GM23338 (cell line): ENCODE measurements around the gene KIAA1755. TPM values are rescaled to one million over a fixed set of nuclear protein-coding genes. Genes with fewer than 3 reads are reported as not detected.

Experiments used
- ATAC-seq: fragments of 200-7000 bp; cut with Tn5 transposase; 3 replicates; pipeline ENCODE4 v1.9.1; 2020
- DNase-seq: peaks from one replicate; pipeline ENCODE4 v3.0.0-alpha.2; 2015; ENCODE audit warnings: low spot score
- H2AFZ ChIP-seq: fragments of 200-600 bp; sonication (generic); 2 replicates; pipeline ENCODE4 v1.8.0; 2016; ENCODE audit warnings: antibody characterized with exemption, mild to moderate bottlenecking, moderate library complexity
- H3F3A ChIP-seq: fragments of 200-600 bp; sonication (generic); replicated peaks from 2 replicates; pipeline ENCODE4 v1.8.0; 2017; ENCODE audit warnings: antibody characterized with exemption, mixed run types, low read depth
- H3K27ac ChIP-seq: fragments of 200-600 bp; sonication (generic); 2 replicates; pipeline ENCODE4 v1.6.1; 2016; ENCODE audit warnings: low read depth
- H3K27me3 ChIP-seq: fragments of 200-600 bp; sonication (generic); 2 replicates; pipeline ENCODE4 v1.8.0; 2016; ENCODE audit warnings: mild to moderate bottlenecking, mixed run types, moderate library complexity; ENCODE audit not compliant: insufficient read depth
- H3K36me3 ChIP-seq: fragments of 200-600 bp; sonication (generic); 2 replicates; pipeline ENCODE4 v1.8.0; 2016; ENCODE audit warnings: mild to moderate bottlenecking; ENCODE audit not compliant: insufficient read depth
- H3K4me1 ChIP-seq: fragments of 200-600 bp; sonication (generic); 2 replicates; pipeline ENCODE4 v1.8.0; 2016; ENCODE audit warnings: mild to moderate bottlenecking, moderate library complexity; ENCODE audit not compliant: insufficient read depth
- H3K4me2 ChIP-seq: fragments of 200-600 bp; sonication (generic); 2 replicates; pipeline ENCODE4 v1.7.1; 2017; ENCODE audit warnings: mixed run types
- H3K4me3 ChIP-seq: fragments of 200-600 bp; sonication (generic); 2 replicates; pipeline ENCODE4 v1.6.1; 2016; ENCODE audit warnings: mixed run types
- H3K79me2 ChIP-seq: fragments of 200-600 bp; sonication (generic); replicated peaks from 2 replicates; pipeline ENCODE4 v1.8.0; 2017; ENCODE audit warnings: mild to moderate bottlenecking; ENCODE audit not compliant: insufficient read depth
- H3K9me2 ChIP-seq: fragments of 200-600 bp; sonication (generic); 2 replicates; pipeline ENCODE4 v1.8.0; 2017; ENCODE audit not compliant: insufficient read depth
- H4K20me1 ChIP-seq: fragments of 200-600 bp; sonication (generic); replicated peaks from 2 replicates; pipeline ENCODE4 v1.8.0; 2017; ENCODE audit warnings: mild to moderate bottlenecking; ENCODE audit not compliant: insufficient read depth
- H3K27ac Mint-ChIP-seq: 2 replicates; pipeline ENCODE4 v1.8.0; 2020; ENCODE audit warnings: inconsistent platforms, mild to moderate bottlenecking, moderate library complexity, mixed read lengths
- H3K27me3 Mint-ChIP-seq: 3 replicates; pipeline ENCODE4 v1.8.0; 2022; ENCODE audit warnings: low read depth, mild to moderate bottlenecking, moderate library complexity, mixed read lengths, inconsistent platforms; ENCODE audit not compliant: insufficient read depth, poor library complexity
- H3K36me3 Mint-ChIP-seq: 3 replicates; pipeline ENCODE4 v1.8.0; 2021; ENCODE audit warnings: low read depth, mild to moderate bottlenecking, inconsistent platforms, moderate library complexity, mixed read lengths
- H3K4me1 Mint-ChIP-seq: 3 replicates; pipeline ENCODE4 v1.8.0; 2020; ENCODE audit warnings: mild to moderate bottlenecking, inconsistent platforms, mixed read lengths
- H3K4me3 Mint-ChIP-seq: 3 replicates; pipeline ENCODE4 v1.8.0; 2021; ENCODE audit warnings: moderate library complexity, mild to moderate bottlenecking, inconsistent platforms, mixed read lengths
- H3K9me3 Mint-ChIP-seq: 3 replicates; pipeline ENCODE4 v1.8.0; 2020; ENCODE audit warnings: moderate library complexity, mild to moderate bottlenecking, inconsistent platforms, mixed read lengths
- CREB1 ChIP-seq: fragments of 250-450 bp; sonication (Bioruptor Pico); IDR thresholded peaks from 2 replicates; pipeline ENCODE4 v1.5.0; 2020; ENCODE audit warnings: low read depth, mild to moderate bottlenecking, moderate library complexity
- EZH2 ChIP-seq: fragments of 200-600 bp; sonication (generic); IDR thresholded peaks from one replicate; pipeline ENCODE4 v1.8.0; 2017; ENCODE audit warnings: antibody characterized with exemption, mild to moderate bottlenecking, low read depth; ENCODE audit not compliant: unreplicated experiment
- EZH2phosphoT487 ChIP-seq: fragments of 200-600 bp; sonication (generic); IDR thresholded peaks from one replicate; pipeline ENCODE4 v1.8.1; 2018; ENCODE audit warnings: antibody characterized with exemption; ENCODE audit not compliant: unreplicated experiment
- JUNB ChIP-seq: IDR thresholded peaks from one replicate; pipeline ENCODE4 v1.6.1; 2016; ENCODE audit warnings: antibody characterized with exemption; ENCODE audit not compliant: unreplicated experiment
- NANOG ChIP-seq: IDR thresholded peaks from 2 replicates; pipeline ENCODE4 v1.6.1; 2016; ENCODE audit warnings: antibody characterized with exemption, borderline replicate concordance
- POLR2AphosphoS5 ChIP-seq: IDR thresholded peaks from 2 replicates; pipeline ENCODE4 v1.6.1; 2016; ENCODE audit warnings: antibody characterized with exemption, low read depth
- STAT1 ChIP-seq: IDR thresholded peaks from one replicate; pipeline ENCODE4 v1.6.1; 2016; ENCODE audit warnings: antibody characterized with exemption; ENCODE audit not compliant: unreplicated experiment
- ZNF114 ChIP-seq: fragments of 250-450 bp; sonication (Bioruptor Pico); IDR thresholded peaks from 2 replicates; pipeline ENCODE4 v1.5.0; 2020; ENCODE audit warnings: mild to moderate bottlenecking, moderate library complexity
- ZNF331 ChIP-seq: fragments of 250-450 bp; sonication (Bioruptor Pico); IDR thresholded peaks from 2 replicates; pipeline ENCODE4 v1.5.0; 2020; ENCODE audit warnings: low read depth, mild to moderate bottlenecking, moderate library complexity
- polyA plus RNA-seq: library from polyadenylated mRNA; unstranded; fragments of >200 nt; fragmentation: Nextera tagmentation; extraction: Ambion mirVana; gene quantifications from 2 replicates; pipeline ENCODE4 v1.2.1, GENCODE V29; 2016
- total RNA-seq: library from RNA; depleted of rRNA; stranded (reverse); fragments of >200 nt; shearing (Covaris generic); gene quantifications from 2 replicates; pipeline ENCODE4 v1.2.3, GENCODE V29; 2014
- TF ChIP-seq, protein P1 (sequence below): IDR thresholded peaks from one replicate; pipeline ENCODE4 v1.6.1; 2018; ENCODE audit warnings: antibody characterized with exemption; ENCODE audit not compliant: unreplicated experiment
- TF ChIP-seq, protein P2 (sequence below): IDR thresholded peaks from 2 replicates; pipeline ENCODE4 v1.6.1; 2016; ENCODE audit warnings: antibody characterized with exemption
- TF ChIP-seq, protein P3 (sequence below): fragments of 250-450 bp; sonication (Bioruptor Pico); IDR thresholded peaks from 2 replicates; pipeline ENCODE4 v1.5.0; 2020; ENCODE audit warnings: mild to moderate bottlenecking, moderate library complexity
- TF ChIP-seq, protein P4 (sequence below), 2 experiments: fragments of 200-600 bp in 1 of 2; sonication (generic) in 1 of 2; conservative IDR thresholded peaks; 2 replicates each; pipeline versions ENCODE4 v1.5.1 to v1.6.1; 2016 to 2017; ENCODE audit warnings: antibody characterized with exemption in 2 of 2, low read depth in 2 of 2, mild to moderate bottlenecking in 2 of 2, moderate library complexity in 1 of 2

Gene KIAA1755
- total and polyA plus RNA-seq, 2 experiments from 2014 or later: 0.28 TPM; not detected in 1

DNA sequence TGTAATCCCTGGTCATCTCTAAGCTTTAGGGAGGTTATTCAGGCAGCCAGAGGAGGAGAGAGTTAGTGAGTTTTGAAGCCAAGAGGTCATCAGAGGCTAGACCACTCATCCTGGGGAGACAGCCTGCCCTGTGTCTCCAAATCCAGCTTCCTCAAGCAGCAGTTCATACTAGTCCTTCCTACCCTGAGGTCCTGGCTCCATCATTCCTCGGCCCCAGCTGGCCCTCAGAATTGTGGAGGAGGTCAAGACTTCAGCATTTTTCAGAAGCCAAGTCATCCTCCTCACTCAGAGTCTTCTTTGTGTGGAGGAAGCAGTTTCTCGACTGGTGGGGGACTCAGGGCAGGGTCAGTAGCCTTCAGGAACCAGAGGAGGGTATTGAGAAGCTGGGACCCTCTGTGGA is 12.4 kb upstream of the KIAA1755 start:
- H3K27ac ChIP-seq: no peak overlapping the region
- H3K4me2 ChIP-seq: no peak overlapping the region
- no peaks in the 10 kb centered on the region for H3K27me3 ChIP-seq
- TF ChIP-seq EZH2phosphoT487 (no peak), CREB1 (CRISPR knock-in tag) (no peak), JUNB (no peak), POLR2AphosphoS5 (no peak), ZNF114 (CRISPR knock-in tag) (no peak), EZH2 (no peak), ZNF331 (CRISPR knock-in tag) (no peak), NANOG (no peak), STAT1 (no peak)
- TF ChIP-seq, protein P1, sequence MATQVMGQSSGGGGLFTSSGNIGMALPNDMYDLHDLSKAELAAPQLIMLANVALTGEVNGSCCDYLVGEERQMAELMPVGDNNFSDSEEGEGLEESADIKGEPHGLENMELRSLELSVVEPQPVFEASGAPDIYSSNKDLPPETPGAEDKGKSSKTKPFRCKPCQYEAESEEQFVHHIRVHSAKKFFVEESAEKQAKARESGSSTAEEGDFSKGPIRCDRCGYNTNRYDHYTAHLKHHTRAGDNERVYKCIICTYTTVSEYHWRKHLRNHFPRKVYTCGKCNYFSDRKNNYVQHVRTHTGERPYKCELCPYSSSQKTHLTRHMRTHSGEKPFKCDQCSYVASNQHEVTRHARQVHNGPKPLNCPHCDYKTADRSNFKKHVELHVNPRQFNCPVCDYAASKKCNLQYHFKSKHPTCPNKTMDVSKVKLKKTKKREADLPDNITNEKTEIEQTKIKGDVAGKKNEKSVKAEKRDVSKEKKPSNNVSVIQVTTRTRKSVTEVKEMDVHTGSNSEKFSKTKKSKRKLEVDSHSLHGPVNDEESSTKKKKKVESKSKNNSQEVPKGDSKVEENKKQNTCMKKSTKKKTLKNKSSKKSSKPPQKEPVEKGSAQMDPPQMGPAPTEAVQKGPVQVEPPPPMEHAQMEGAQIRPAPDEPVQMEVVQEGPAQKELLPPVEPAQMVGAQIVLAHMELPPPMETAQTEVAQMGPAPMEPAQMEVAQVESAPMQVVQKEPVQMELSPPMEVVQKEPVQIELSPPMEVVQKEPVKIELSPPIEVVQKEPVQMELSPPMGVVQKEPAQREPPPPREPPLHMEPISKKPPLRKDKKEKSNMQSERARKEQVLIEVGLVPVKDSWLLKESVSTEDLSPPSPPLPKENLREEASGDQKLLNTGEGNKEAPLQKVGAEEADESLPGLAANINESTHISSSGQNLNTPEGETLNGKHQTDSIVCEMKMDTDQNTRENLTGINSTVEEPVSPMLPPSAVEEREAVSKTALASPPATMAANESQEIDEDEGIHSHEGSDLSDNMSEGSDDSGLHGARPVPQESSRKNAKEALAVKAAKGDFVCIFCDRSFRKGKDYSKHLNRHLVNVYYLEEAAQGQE: no peak
- TF ChIP-seq, protein P2, sequence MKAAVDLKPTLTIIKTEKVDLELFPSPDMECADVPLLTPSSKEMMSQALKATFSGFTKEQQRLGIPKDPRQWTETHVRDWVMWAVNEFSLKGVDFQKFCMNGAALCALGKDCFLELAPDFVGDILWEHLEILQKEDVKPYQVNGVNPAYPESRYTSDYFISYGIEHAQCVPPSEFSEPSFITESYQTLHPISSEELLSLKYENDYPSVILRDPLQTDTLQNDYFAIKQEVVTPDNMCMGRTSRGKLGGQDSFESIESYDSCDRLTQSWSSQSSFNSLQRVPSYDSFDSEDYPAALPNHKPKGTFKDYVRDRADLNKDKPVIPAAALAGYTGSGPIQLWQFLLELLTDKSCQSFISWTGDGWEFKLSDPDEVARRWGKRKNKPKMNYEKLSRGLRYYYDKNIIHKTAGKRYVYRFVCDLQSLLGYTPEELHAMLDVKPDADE: no peak
- TF ChIP-seq, protein P3, sequence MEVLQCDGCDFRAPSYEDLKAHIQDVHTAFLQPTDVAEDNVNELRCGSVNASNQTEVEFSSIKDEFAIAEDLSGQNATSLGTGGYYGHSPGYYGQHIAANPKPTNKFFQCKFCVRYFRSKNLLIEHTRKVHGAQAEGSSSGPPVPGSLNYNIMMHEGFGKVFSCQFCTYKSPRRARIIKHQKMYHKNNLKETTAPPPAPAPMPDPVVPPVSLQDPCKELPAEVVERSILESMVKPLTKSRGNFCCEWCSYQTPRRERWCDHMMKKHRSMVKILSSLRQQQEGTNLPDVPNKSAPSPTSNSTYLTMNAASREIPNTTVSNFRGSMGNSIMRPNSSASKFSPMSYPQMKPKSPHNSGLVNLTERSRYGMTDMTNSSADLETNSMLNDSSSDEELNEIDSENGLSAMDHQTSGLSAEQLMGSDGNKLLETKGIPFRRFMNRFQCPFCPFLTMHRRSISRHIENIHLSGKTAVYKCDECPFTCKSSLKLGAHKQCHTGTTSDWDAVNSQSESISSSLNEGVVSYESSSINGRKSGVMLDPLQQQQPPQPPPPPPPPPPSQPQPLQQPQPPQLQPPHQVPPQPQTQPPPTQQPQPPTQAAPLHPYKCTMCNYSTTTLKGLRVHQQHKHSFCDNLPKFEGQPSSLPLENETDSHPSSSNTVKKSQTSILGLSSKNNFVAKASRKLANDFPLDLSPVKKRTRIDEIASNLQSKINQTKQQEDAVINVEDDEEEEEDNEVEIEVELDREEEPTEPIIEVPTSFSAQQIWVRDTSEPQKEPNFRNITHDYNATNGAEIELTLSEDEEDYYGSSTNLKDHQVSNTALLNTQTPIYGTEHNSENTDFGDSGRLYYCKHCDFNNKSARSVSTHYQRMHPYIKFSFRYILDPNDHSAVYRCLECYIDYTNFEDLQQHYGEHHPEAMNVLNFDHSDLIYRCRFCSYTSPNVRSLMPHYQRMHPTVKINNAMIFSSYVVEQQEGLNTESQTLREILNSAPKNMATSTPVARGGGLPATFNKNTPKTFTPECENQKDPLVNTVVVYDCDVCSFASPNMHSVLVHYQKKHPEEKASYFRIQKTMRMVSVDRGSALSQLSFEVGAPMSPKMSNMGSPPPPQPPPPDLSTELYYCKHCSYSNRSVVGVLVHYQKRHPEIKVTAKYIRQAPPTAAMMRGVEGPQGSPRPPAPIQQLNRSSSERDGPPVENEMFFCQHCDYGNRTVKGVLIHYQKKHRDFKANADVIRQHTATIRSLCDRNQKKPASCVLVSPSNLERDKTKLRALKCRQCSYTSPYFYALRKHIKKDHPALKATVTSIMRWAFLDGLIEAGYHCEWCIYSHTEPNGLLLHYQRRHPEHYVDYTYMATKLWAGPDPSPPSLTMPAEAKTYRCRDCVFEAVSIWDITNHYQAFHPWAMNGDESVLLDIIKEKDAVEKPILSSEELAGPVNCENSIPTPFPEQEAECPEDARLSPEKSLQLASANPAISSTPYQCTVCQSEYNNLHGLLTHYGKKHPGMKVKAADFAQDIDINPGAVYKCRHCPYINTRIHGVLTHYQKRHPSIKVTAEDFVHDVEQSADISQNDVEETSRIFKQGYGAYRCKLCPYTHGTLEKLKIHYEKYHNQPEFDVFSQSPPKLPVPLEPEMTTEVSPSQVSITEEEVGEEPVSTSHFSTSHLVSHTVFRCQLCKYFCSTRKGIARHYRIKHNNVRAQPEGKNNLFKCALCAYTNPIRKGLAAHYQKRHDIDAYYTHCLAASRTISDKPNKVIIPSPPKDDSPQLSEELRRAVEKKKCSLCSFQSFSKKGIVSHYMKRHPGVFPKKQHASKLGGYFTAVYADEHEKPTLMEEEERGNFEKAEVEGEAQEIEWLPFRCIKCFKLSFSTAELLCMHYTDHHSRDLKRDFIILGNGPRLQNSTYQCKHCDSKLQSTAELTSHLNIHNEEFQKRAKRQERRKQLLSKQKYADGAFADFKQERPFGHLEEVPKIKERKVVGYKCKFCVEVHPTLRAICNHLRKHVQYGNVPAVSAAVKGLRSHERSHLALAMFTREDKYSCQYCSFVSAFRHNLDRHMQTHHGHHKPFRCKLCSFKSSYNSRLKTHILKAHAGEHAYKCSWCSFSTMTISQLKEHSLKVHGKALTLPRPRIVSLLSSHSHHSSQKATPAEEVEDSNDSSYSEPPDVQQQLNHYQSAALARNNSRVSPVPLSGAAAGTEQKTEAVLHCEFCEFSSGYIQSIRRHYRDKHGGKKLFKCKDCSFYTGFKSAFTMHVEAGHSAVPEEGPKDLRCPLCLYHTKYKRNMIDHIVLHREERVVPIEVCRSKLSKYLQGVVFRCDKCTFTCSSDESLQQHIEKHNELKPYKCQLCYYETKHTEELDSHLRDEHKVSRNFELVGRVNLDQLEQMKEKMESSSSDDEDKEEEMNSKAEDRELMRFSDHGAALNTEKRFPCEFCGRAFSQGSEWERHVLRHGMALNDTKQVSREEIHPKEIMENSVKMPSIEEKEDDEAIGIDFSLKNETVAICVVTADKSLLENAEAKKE (CRISPR knock-in tag): no peak
- TF ChIP-seq, protein P4, sequence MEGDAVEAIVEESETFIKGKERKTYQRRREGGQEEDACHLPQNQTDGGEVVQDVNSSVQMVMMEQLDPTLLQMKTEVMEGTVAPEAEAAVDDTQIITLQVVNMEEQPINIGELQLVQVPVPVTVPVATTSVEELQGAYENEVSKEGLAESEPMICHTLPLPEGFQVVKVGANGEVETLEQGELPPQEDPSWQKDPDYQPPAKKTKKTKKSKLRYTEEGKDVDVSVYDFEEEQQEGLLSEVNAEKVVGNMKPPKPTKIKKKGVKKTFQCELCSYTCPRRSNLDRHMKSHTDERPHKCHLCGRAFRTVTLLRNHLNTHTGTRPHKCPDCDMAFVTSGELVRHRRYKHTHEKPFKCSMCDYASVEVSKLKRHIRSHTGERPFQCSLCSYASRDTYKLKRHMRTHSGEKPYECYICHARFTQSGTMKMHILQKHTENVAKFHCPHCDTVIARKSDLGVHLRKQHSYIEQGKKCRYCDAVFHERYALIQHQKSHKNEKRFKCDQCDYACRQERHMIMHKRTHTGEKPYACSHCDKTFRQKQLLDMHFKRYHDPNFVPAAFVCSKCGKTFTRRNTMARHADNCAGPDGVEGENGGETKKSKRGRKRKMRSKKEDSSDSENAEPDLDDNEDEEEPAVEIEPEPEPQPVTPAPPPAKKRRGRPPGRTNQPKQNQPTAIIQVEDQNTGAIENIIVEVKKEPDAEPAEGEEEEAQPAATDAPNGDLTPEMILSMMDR (conservative IDR thresholded peaks at IDR 0.05; ENCODE audit: low read depth in 2 of 2): no peak
- ATAC-seq (no peak), DNase-seq (no peak)
- H3K79me2 ChIP-seq: no peaks in the 10 kb centered on the region
- H3K27ac Mint-ChIP-seq: no peak overlapping the region
- H3K36me3 ChIP-seq: no peaks in the 10 kb centered on the region
- no peaks in the 10 kb centered on the region for H3K4me1 ChIP-seq
- no peaks in the 10 kb centered on the region for H3K9me2 ChIP-seq
- H3K9me3 Mint-ChIP-seq: peaks cover 5% of the 10 kb centered on the region; the same call in 2 of the 3 replicates
- H3K4me3 ChIP-seq: no peak overlapping the region
- H3K4me1 Mint-ChIP-seq: peaks cover under 1% of the 10 kb centered on the region; the same call in 1 of the 3 replicates
- H3F3A ChIP-seq: no peaks in the 10 kb centered on the region
- no peaks in the 10 kb centered on the region for H3K36me3 Mint-ChIP-seq
- H2AFZ ChIP-seq: no peak overlapping the region
- H3K4me3 Mint-ChIP-seq: no peak overlapping the region
- no peaks in the 10 kb centered on the region for H4K20me1 ChIP-seq
- H3K27me3 Mint-ChIP-seq: peaks cover 6% of the 10 kb centered on the region
